ENCODE data around the gene LRRC3B.

Gene LRRC3B

GRCh38 chr3:26752466-26752865 is 129.9 kb downstream of the LRRC3B start:
- in situ Hi-C loops (cut with HindIII; ENCODE audit: low pct_unique_long_range_greater_than_20kb, low sequenced_read_pairs) = no loop called here
- DNase-seq (ENCODE audit: low read depth in 1 of 2, low spot score in 1 of 2) = no peak
- TF ChIP-seq JUND (IDR thresholded peaks at IDR 0.05; ENCODE audit: low read depth) = no peak

GRCh38 chr3:26753095-26753494 is 130.5 kb downstream of the LRRC3B start:
- TF ChIP-seq JUND (IDR thresholded peaks at IDR 0.05; ENCODE audit: low read depth) = no peak
- DNase-seq (ENCODE audit: low read depth in 1 of 2, low spot score in 1 of 2) = no peak
- in situ Hi-C loops (cut with HindIII; ENCODE audit: low pct_unique_long_range_greater_than_20kb, low sequenced_read_pairs) = no loop called here

GRCh38 chr3:26757978-26758377 is 135.4 kb downstream of the LRRC3B start:
- DNase-seq (ENCODE audit: low read depth in 1 of 2, low spot score in 1 of 2) = no peak
- no peak for TF ChIP-seq JUND (IDR thresholded peaks at IDR 0.05; ENCODE audit: low read depth)
- in situ Hi-C loops (cut with HindIII; ENCODE audit: low pct_unique_long_range_greater_than_20kb, low sequenced_read_pairs) = no loop called here

Measured in T47D (cell line).